ENCODE data around the gene RUNX3.

RUNX3 gene

GRCh38 chr1:24945354-24946326 lies 15.6 kb upstream of the RUNX3 start:
- DNase-seq, result no peak

- no peak for DNase-seq
Observed at GRCh38 chr1:24944318-24944717, 14.2 kb upstream of the RUNX3 start.

GRCh38 chr1:24942789-24943188 lies 12.7 kb upstream of the RUNX3 start:
- no peak for DNase-seq

- DNase-seq, result no peak
Observed at GRCh38 chr1:24941564-24941963, 11.5 kb upstream of the RUNX3 start.

GRCh38 chr1:24940231-24940630 lies 10.2 kb upstream of the RUNX3 start:
- no peak for DNase-seq

GRCh38 chr1:24939675-24940193 lies 9.7 kb upstream of the RUNX3 start:
- peak; percentile 65 to 83 for DNase-seq

- DNase-seq, result no peak
Observed at GRCh38 chr1:24939040-24939674, 9.1 kb upstream of the RUNX3 start.

- no peak for DNase-seq
Observed at GRCh38 chr1:24938276-24938675, 8.2 kb upstream of the RUNX3 start.

GRCh38 chr1:24936684-24937083 lies 6.6 kb upstream of the RUNX3 start:
- no peak for DNase-seq

GRCh38 chr1:24935615-24936484 lies 5.8 kb upstream of the RUNX3 start:
- DNase-seq, result no peak

GRCh38 chr1:24935196-24935526 lies 5.1 kb upstream of the RUNX3 start:
- no peak for DNase-seq

- DNase-seq, result no peak
Observed at GRCh38 chr1:24934310-24935195, 4.5 kb upstream of the RUNX3 start.

- no peak for DNase-seq
Observed at GRCh38 chr1:24933468-24933867, 3.4 kb upstream of the RUNX3 start.

GRCh38 chr1:24932725-24933294 lies 2.7 kb upstream of the RUNX3 start:
- no peak for DNase-seq

- peak in 1 of 2 experiments; percentile 50 for DNase-seq
Observed at GRCh38 chr1:24932284-24932683, 2.2 kb upstream of the RUNX3 start.

GRCh38 chr1:24931468-24932231 lies 1.6 kb upstream of the RUNX3 start:
- peak in 1 of 2 experiments; percentile 36 for DNase-seq

- no peak for DNase-seq
Observed at GRCh38 chr1:24931146-24931467, 1.0 kb upstream of the RUNX3 start.

- peak in 1 of 2 experiments; percentile 30 for DNase-seq
Observed at GRCh38 chr1:24929398-24930259, 447 bp downstream of the RUNX3 start.

- DNase-seq, result peak in 1 of 2 experiments; percentile 25
Observed at GRCh38 chr1:24928689-24929397, 1.2 kb downstream of the RUNX3 start.
